Limb (tissue), 2 donors: ENCODE results near the gene CYP4F3.
A peak's percentile ranks its signal among the peaks of the same experiment; 100 is the strongest.
"Not testable (repeated sequence)": the region's sequence is repeated elsewhere in the genome, so short reads cannot be mapped to it uniquely, and the experiment has no call there.

Source experiments
- DNase-seq, 2 donors: peaks; one replicate each; pipeline ENCODE4 v3.0.0-alpha.2; 2016; ENCODE audit errors: extremely low spot score in 2 of 2

CYP4F3 gene, protein sequence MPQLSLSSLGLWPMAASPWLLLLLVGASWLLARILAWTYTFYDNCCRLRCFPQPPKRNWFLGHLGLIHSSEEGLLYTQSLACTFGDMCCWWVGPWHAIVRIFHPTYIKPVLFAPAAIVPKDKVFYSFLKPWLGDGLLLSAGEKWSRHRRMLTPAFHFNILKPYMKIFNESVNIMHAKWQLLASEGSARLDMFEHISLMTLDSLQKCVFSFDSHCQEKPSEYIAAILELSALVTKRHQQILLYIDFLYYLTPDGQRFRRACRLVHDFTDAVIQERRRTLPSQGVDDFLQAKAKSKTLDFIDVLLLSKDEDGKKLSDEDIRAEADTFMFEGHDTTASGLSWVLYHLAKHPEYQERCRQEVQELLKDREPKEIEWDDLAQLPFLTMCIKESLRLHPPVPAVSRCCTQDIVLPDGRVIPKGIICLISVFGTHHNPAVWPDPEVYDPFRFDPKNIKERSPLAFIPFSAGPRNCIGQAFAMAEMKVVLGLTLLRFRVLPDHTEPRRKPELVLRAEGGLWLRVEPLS

GRCh38 chr19:15640294-15640903 lies at the start of gene CYP4F3:
TSS of gene CYP4F3 (plus strand) at chr19:15640897. CDS start at chr19:15641416, 519 bp downstream.
- peak in 1 of 2 donors; percentile 37 for DNase-seq

- DNase-seq: no peak
These were observed 48.9 kb upstream of the CYP4F3 start for GRCh38 chr19:15591796-15592195.

DNA sequence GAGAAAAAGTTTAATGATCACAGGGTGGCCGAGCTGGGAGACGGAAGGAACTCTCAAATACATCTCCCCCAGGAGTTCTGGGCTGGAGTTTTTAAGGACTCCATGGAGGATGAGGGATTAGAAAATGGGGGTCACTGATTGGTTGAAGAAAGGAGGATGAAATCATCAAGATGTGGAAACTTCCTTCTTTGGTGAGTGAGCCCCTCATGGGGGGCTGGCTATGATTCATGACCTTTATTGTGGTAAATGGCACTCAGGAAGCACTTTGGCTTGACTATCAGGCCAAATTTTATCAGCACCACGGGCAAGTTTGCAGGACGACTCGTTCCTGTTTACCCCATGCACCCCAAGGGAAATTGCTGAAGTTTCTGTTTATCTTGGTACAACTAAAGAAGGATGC lies 48.2 kb upstream of the CYP4F3 start:
- DNase-seq: not testable (repeated sequence)

DNA sequence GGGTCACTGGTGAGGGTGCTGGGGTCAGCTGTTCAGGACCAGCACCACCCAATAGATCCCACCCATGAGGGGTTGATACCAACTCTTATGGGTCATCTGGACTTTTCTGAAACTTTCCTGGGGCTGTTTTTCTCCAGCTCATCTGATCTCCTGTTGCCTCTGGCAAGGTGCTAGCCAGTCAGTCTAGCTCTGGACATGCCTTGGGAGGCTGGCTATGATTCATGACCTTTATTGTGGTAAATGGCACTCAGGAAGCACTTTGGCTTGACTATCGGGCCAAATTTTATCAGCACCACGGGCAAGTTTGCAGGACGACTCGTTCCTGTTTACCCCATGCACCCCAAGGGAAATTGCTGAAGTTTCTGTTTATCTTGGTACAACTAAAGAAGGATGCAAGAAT lies 46.9 kb upstream of the CYP4F3 start:
- not testable (repeated sequence) for DNase-seq

- DNase-seq: no peak
These were observed 45.6 kb upstream of the CYP4F3 start for GRCh38 chr19:15595069-15595468.

DNA sequence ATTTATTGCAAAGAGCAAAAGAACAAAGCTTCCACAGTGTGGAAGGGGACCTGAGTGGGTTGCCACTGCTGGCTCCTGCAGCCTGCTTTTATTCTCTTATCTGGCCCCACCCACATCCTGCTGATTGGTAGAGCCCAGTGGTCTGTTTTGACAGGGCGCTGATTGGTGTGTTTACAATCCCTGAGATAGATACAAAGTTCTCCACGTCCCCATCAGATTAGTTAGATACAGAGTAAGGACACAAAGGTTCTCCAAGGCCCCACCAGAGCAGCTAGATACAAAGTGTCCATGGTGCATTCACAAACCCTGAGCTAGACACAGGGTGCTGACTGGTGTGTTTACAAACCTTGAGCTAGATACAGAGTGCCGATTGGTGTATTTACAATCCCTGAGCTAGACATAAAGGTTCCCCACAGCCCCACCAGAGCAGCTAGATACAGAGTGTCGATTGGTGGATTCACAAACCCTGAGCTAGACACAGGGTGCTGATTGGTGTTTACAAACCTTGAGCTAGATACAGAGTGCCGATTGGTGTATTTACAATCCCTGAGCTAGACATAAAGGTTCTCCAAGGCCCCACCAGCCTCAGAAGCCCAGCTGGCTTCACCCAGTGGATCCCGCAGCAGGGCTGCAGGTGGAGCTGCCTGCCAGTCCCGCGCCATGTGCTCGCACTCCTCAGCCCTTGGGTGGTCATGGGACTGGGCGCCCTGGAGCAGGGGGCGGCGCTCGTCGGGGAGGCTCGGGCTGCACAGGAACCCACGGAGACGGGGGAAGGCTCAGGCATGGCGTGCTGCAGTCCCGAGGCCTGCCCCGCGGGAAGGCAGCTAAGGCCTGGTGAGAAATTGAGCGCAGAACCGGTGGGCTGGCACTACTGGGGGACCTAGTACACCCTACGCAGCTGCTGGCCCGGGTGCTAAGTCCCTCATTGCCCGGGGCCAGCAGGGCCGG lies 32.4 kb upstream of the CYP4F3 start:
- DNase-seq: not testable (repeated sequence)

DNA sequence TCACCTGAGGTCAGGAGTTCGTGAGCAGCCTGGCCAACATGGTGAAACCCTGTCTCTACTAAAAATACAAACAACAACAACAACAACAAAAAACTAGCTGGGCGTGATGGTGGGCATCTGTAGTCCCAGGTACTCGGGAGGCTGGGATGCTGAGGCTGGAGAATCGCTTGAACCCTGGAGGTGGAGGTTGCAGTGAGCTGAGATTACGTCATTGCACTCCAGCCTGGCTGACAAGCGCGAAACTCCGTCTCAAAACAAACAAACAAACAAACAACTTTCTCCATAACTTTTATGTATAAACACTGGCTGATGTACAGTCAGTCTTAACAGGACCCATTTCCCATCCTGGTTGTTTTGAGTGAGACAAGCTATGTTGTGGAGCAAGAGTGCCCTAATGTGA lies 31.4 kb upstream of the CYP4F3 start:
- no peak for DNase-seq

DNA sequence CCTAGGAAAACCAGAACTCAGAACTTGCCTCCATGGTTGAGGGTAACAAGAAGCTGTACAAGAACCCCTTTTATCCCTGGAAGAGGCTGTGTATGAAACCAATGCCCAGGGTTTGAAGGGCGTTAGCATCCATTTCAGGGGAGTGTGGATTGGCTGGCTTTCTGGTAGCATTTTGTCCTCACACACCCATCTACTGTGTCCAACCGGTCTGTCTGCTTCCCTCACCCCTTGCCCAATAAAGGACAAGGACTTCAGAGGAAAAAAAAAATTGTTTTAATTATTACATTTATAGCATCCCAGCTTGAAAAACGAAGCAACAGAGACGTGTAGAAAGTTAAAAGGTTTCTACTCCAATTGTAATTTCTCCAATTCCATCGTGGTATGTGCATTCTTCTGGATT lies 28.4 kb upstream of the CYP4F3 start:
- DNase-seq: no peak

GRCh38 chr19:15613338-15613737 lies 27.4 kb upstream of the CYP4F3 start:
- DNase-seq: no peak

DNA sequence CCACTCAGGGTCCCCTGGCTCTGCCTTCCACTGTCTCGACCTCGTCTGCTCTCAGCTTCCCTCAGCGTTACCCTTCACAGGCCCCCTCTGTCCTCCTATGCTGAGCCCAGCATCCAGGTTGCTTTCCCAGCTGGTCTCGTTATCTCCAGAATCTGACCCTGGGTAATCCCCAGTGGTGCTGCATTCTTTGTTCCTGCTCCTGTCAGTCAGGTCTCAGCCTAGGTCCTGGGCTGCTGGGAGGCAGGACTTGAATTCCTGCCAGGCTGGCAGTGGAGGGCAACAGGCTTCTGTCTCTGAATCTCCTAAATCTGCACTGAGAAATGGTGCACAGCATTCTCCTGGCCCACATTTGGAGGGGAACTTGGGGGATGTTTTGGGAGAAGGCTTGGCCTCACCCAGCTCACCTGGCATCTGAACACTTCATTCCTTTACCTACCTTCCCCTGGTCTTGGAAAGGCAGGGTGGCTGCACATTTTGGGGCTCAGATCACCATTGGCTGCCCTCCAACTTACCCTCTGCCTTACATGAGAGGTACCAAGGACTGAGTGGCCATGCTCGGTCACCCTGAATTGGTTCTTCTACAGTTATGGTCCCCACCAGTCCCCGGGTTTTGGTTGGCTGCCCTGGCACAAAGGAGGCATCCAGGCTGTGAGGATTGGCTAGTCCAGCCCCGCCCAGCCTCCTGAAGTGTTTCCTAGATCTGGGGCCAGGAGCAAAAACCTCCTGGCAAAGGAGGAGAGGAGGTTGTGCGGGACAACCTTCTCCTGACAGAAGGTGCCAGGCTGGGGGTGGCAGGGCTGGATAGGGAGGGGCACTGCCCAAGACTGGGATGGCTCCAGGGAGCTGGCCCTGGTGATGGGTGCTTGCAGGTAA lies 26.0 kb upstream of the CYP4F3 start, which contains the start of gene CYP4F8:
Gene CYP4F8, plus strand, starts transcription at position 712 of the 873 bp plus-strand sequence. CDS start 399 bp downstream, outside the sequence.
- DNase-seq: no peak

- DNase-seq: no peak
These were observed 25.2 kb upstream of the CYP4F3 start for GRCh38 chr19:15615526-15615925.

- DNase-seq: no peak
These were observed 24.5 kb upstream of the CYP4F3 start for GRCh38 chr19:15616183-15616582.

DNA sequence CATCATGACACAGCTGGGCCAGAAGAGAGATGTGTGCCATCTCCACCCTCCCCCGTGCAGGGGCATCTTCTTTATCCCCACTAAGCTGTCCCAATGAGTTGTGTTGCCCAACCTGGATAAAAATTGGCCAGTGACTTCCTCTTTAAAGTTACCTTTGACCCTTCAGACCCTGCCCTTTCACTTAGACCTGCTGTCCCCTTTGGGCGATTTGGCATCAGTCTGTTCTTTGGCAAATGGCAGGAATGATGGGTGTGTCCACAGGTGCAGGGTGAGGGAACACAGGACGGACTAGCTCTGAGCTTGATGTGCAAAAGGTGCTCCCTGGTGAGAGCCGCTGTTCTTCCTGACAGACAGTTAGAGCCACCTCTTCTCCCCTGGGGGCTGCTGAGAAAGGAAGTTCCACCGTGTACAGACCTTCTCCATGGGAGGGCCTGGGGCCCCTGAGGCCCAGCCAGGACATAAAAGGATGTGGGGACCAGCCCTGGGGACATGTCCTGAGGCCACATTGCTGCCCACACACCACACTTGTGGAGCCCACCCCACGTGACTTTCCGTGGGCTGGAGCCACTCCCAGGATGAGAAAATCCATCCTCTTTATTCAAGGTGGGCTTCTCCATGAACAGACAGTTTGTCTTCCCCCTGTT lies 23.9 kb upstream of the CYP4F3 start:
- DNase-seq: no peak

DNA sequence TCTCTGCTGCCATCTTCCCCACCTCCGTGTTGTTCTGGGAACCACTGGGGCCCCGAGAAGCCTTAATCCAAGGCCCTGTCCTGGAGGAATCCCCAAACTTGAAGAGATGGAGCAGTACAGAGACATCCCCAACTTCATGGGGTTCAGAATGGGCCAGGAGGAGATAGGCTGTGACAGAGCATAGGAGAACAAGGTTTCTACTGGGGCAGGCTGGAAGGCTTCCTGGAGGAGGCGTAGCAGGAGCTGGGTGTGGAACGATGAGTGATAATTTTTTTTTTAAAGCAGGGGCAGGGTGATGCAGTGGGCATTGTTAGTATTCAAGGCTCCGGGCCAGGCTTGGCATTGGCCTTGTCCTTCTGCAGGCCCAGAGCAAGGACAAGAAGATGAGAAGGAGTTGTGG lies 22.4 kb upstream of the CYP4F3 start:
- no peak for DNase-seq

GRCh38 chr19:15621801-15622200 lies 18.9 kb upstream of the CYP4F3 start:
- no peak for DNase-seq

DNA sequence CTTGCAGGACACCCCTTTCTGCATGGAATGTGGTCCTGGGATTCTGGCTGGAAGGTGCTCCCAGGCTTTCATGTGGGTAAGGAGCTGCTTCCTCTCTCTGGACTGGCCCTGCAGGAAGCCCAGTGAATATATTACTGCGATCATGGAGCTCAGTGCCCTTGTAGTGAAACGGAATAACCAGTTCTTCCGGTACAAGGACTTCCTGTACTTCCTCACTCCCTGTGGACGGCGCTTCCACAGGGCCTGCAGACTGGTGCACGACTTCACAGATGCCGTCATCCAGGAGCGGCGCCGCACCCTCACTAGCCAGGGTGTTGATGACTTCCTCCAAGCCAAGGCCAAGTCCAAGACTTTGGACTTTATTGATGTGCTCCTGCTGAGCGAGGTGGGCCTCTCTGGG lies 17.7 kb upstream of the CYP4F3 start:
- no peak for DNase-seq

- DNase-seq: peak in 1 of 2 donors; percentile 38
These were observed 16.9 kb upstream of the CYP4F3 start for GRCh38 chr19:15623711-15624318.

DNA sequence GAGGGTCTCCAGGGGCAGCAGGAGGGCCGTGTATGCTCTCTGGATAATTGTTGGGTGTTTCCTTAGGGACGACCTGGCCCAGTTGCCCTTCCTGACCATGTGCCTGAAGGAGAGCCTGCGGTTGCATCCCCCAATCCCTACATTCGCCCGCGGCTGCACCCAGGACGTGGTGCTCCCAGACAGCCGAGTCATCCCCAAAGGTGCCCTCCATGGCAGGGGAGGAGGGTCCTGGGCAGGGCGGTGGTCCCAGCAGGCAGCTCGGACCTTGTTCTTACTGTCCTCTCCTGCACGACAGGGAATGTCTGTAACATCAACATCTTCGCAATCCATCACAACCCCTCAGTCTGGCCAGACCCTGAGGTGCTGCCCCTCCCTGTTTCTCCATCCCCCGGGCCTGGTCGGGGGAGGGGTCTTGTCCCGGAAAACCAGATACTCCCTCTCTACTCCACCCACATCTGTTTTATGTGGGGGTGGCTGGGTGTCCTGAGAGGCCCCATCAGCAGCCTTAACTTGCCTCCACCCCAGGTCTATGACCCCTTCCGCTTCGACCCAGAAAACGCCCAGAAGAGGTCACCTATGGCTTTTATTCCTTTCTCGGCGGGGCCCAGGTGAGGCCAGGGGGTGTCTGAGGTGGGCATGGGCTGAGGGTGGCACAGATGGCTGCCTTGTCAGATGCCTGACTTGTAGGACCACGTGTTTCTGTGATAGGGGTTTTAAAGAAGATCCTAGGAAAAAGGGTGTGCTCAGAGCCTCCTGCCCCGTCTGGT lies 12.3 kb upstream of the CYP4F3 start:
- DNase-seq: no peak
